ENCODE results near the gene MS4A18. TPM values are rescaled to one million over a fixed set of nuclear protein-coding genes. Genes with fewer than 3 reads are reported as not detected.

MS4A18 gene
- total and polyA plus RNA-seq, 4 donors: not detected

DNA sequence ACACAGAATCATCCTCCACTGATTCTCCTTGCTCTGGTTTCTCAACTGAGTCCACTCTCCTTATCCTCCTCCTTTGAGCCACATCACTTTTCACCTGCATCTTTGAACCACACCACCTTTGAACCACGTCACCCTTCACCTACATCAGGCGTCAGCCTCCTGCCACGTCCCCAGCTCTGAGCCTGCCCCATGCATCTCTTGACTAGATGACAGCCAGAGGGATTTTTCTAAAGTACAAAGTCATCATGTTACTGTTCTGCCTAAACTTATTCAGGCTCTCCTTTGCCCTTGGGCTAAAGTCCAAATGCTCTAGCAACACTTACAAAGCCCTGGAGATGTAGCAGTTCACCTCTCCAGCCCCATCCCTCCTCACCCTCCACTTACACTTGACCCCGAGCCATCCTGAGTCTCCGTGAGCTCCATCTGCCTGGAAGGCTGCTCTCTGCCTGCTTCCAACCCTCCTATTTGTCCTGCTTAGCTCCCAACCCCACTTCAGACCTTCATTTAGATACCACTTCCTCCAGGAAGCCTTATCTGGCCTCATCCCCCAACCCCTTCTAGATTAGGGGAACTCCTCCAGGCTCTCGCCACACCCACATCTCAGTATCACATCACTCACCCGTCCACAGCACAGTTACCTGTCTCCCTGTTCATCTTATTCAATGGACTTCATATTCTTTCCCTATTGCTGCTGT lies 56.9 kb downstream of the MS4A18 start:
- no peak for DNase-seq (ENCODE audit: low spot score)
- no peaks in the 10 kb centered on the region for H3K36me3 ChIP-seq (ENCODE audit: control insufficient read depth in 4 of 4, insufficient read depth in 3 of 4, low read depth in 1 of 4, low read length in 3 of 4)
- H3K9ac ChIP-seq (ENCODE audit: low read depth in 1 of 2, low read length in 2 of 2): no peak overlapping the region
- no peak overlapping the region for H3K27ac ChIP-seq (ENCODE audit: low read depth in 1 of 2, low read length in 2 of 2)
- no peaks in the 10 kb centered on the region for H3K27me3 ChIP-seq (ENCODE audit: control insufficient read depth in 4 of 4, insufficient read depth in 4 of 4, low read length in 3 of 4)
- peaks cover 0 to 2% (median 0%) of the 10 kb centered on the region in 4 donors for H3K9me3 ChIP-seq (ENCODE audit: control insufficient read depth in 4 of 4, low read length in 3 of 4)
- no peaks in the 10 kb centered on the region for H3K4me1 ChIP-seq (ENCODE audit: control insufficient read depth in 4 of 4, insufficient read depth in 4 of 4, low read length in 3 of 4)
- no peak overlapping the region for H3K4me3 ChIP-seq (ENCODE audit: low read depth in 1 of 3, low read length in 3 of 3)
- WGBS: 64% methylated on average over 7 of the region's 7 CpGs
- TF ChIP-seq TAF1 (conservative IDR thresholded peaks at IDR 0.05) (no peak), FOXA1 (IDR thresholded peaks at IDR 0.05) (no peak), EGR1 (IDR thresholded peaks at IDR 0.05; ENCODE audit: low read depth in 2 of 2) (no peak), NR2F2 (IDR thresholded peaks at IDR 0.05) (no peak)
- TF ChIP-seq, protein P1, sequence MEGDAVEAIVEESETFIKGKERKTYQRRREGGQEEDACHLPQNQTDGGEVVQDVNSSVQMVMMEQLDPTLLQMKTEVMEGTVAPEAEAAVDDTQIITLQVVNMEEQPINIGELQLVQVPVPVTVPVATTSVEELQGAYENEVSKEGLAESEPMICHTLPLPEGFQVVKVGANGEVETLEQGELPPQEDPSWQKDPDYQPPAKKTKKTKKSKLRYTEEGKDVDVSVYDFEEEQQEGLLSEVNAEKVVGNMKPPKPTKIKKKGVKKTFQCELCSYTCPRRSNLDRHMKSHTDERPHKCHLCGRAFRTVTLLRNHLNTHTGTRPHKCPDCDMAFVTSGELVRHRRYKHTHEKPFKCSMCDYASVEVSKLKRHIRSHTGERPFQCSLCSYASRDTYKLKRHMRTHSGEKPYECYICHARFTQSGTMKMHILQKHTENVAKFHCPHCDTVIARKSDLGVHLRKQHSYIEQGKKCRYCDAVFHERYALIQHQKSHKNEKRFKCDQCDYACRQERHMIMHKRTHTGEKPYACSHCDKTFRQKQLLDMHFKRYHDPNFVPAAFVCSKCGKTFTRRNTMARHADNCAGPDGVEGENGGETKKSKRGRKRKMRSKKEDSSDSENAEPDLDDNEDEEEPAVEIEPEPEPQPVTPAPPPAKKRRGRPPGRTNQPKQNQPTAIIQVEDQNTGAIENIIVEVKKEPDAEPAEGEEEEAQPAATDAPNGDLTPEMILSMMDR (IDR thresholded peaks at IDR 0.05; ENCODE audit: low read depth, low read length, missing input control): no peak

DNA sequence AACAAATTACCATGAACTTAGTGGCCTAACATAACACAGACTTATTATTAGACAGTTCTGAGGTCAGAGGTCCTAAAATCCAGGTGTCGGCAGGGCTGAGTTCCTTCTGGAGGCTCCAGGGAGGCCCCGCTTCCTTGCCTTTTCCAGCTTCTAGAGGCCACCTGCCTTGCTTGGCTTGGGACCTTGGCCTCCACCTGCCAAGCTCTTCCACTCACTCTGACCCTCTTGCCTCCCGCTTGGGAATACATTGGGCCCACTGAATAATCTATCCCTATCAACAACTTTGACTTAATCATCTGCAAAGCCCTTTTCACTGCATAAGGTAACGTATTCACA lies 57.4 kb downstream of the MS4A18 start:
- H3K9ac ChIP-seq (ENCODE audit: low read depth in 1 of 2, low read length in 2 of 2): no peak overlapping the region
- H3K36me3 ChIP-seq (ENCODE audit: control insufficient read depth in 4 of 4, insufficient read depth in 3 of 4, low read depth in 1 of 4, low read length in 3 of 4): no peaks in the 10 kb centered on the region
- no peaks in the 10 kb centered on the region for H3K27me3 ChIP-seq (ENCODE audit: control insufficient read depth in 4 of 4, insufficient read depth in 4 of 4, low read length in 3 of 4)
- no peak for DNase-seq (ENCODE audit: low spot score)
- no peak overlapping the region for H3K4me3 ChIP-seq (ENCODE audit: low read depth in 1 of 3, low read length in 3 of 3)
- TF ChIP-seq HNF4A (conservative IDR thresholded peaks at IDR 0.05): no peak
- no peak for TF ChIP-seq GABPA (IDR thresholded peaks at IDR 0.05 in 1 of 2, conservative IDR thresholded peaks at IDR 0.05 in 1 of 2)
- no peak for TF ChIP-seq RXRA (IDR thresholded peaks at IDR 0.05)
- TF ChIP-seq, protein P2, sequence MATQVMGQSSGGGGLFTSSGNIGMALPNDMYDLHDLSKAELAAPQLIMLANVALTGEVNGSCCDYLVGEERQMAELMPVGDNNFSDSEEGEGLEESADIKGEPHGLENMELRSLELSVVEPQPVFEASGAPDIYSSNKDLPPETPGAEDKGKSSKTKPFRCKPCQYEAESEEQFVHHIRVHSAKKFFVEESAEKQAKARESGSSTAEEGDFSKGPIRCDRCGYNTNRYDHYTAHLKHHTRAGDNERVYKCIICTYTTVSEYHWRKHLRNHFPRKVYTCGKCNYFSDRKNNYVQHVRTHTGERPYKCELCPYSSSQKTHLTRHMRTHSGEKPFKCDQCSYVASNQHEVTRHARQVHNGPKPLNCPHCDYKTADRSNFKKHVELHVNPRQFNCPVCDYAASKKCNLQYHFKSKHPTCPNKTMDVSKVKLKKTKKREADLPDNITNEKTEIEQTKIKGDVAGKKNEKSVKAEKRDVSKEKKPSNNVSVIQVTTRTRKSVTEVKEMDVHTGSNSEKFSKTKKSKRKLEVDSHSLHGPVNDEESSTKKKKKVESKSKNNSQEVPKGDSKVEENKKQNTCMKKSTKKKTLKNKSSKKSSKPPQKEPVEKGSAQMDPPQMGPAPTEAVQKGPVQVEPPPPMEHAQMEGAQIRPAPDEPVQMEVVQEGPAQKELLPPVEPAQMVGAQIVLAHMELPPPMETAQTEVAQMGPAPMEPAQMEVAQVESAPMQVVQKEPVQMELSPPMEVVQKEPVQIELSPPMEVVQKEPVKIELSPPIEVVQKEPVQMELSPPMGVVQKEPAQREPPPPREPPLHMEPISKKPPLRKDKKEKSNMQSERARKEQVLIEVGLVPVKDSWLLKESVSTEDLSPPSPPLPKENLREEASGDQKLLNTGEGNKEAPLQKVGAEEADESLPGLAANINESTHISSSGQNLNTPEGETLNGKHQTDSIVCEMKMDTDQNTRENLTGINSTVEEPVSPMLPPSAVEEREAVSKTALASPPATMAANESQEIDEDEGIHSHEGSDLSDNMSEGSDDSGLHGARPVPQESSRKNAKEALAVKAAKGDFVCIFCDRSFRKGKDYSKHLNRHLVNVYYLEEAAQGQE (IDR thresholded peaks at IDR 0.05): no peak
- TF ChIP-seq YY1 (IDR thresholded peaks at IDR 0.05): no peak
- TF ChIP-seq, protein P1 (IDR thresholded peaks at IDR 0.05; ENCODE audit: low read depth, low read length, missing input control): no peak
- TF ChIP-seq, protein P3, sequence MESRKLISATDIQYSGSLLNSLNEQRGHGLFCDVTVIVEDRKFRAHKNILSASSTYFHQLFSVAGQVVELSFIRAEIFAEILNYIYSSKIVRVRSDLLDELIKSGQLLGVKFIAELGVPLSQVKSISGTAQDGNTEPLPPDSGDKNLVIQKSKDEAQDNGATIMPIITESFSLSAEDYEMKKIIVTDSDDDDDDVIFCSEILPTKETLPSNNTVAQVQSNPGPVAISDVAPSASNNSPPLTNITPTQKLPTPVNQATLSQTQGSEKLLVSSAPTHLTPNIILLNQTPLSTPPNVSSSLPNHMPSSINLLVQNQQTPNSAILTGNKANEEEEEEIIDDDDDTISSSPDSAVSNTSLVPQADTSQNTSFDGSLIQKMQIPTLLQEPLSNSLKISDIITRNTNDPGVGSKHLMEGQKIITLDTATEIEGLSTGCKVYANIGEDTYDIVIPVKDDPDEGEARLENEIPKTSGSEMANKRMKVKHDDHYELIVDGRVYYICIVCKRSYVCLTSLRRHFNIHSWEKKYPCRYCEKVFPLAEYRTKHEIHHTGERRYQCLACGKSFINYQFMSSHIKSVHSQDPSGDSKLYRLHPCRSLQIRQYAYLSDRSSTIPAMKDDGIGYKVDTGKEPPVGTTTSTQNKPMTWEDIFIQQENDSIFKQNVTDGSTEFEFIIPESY (IDR thresholded peaks at IDR 0.05): no peak
- TF ChIP-seq HNF4G (IDR thresholded peaks at IDR 0.05): no peak
- no peak for TF ChIP-seq JUND (IDR thresholded peaks at IDR 0.05)
- TF ChIP-seq RAD21 (IDR thresholded peaks at IDR 0.05): no peak
- WGBS: 94% methylated on average over 4 of the region's 4 CpGs
- H3K4me1 ChIP-seq (ENCODE audit: control insufficient read depth in 4 of 4, insufficient read depth in 4 of 4, low read length in 3 of 4): no peaks in the 10 kb centered on the region
- H3K9me3 ChIP-seq (ENCODE audit: control insufficient read depth in 4 of 4, low read length in 3 of 4): peaks cover 0 to 2% (median 0%) of the 10 kb centered on the region in 4 donors
- H3K27ac ChIP-seq (ENCODE audit: low read depth in 1 of 2, low read length in 2 of 2): no peak overlapping the region
